ENCODE results near the gene SMOC2. TPM values are rescaled to one million over a fixed set of nuclear protein-coding genes. Genes with fewer than 3 reads are reported as not detected.

Gene SMOC2
- total and polyA plus RNA-seq, 2 of the 4 experiments (the other 2 are of a cell fraction): not detected

DNA sequence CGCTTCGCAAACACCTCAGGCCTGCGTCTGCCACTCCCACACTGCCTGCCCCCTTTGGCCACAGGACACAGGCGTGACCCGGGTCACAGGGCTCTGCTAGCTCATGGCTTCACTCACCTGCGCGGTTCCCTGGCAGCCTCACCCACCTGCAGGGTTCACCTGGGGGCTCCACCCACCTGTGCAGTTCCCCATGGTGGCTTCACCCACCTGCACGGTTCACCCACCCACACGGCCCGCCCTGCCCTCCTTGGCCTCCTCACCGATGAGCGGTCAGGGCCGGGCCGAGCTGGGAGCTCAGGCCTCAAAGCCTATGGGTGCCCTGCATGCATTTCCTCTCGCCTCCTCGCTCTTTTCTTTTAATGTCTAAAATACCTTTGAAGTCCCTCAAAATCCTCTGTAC, 54.7 kb downstream of the SMOC2 start:
- H2BK120ac ChIP-seq (ENCODE audit: low read depth, low read length): no peak overlapping the region
- DNase-seq (no peak), ATAC-seq (ENCODE audit: low read depth) (no peak)
- WGBS, 2 experiments (ENCODE audit: extremely low coverage in 2 of 2, insufficient read length in 1 of 2): 49% methylated on average over 8 of the region's 16 CpGs; no CpG with 5 or more reads in 1 of the 2 experiments
- no TSS peak for BruUV-seq (replicated peaks)
- H2AFZ ChIP-seq (replicated peaks; ENCODE audit: low read length, poor library complexity): no peak overlapping the region
- dilution Hi-C loops (cut with HindIII; ENCODE audit: low sequenced_read_pairs, unreplicated experiment) (no loop called here), intact Hi-C loops (cut with micrococcal nuclease) (no loop called here), in situ Hi-C loops (cut with MboI; ENCODE audit: low sequenced_read_pairs) (no loop called here)
- no peaks in the 10 kb centered on the region for H3K4me1 ChIP-seq (ENCODE audit: control insufficient read depth, insufficient read depth, low read length)
- no peak overlapping the region for H3K23ac ChIP-seq (ENCODE audit: low read depth, low read length)
- H3K14ac ChIP-seq (replicated peaks; ENCODE audit: low read depth, low read length): no peak overlapping the region
- H3K4me3 ChIP-seq (ENCODE audit: insufficient read depth, low read depth, low read length): no peak overlapping the region
- no peak overlapping the region for H2AK5ac ChIP-seq (ENCODE audit: low read depth, low read length)
- H2BK20ac ChIP-seq (ENCODE audit: low read depth, low read length): no peak overlapping the region
- CTCF ChIA-PET: no interaction called here
- no peak overlapping the region for H3K9ac ChIP-seq (ENCODE audit: low read depth, low read length)
- no peaks in the 10 kb centered on the region for H4K20me1 ChIP-seq (ENCODE audit: insufficient read depth, low read length)
- H3K4ac ChIP-seq (ENCODE audit: low read depth, low read length): no peak overlapping the region
- H3K56ac ChIP-seq (ENCODE audit: extremely low read depth, insufficient read depth, low read length): no peak overlapping the region
- TF ChIP-seq RFX5 (IDR thresholded peaks at IDR 0.05; ENCODE audit: low read depth, low read length) (no peak), MXI1 (IDR thresholded peaks at IDR 0.05; ENCODE audit: borderline replicate concordance, low read depth, low read length) (no peak), RAD21 (IDR thresholded peaks at IDR 0.05; ENCODE audit: low read length) (no peak), CEBPB (IDR thresholded peaks at IDR 0.05; ENCODE audit: low read depth, low read length) (no peak), RCOR1 (IDR thresholded peaks at IDR 0.05; ENCODE audit: insufficient replicate concordance, low read length) (no peak), BHLHE40 (IDR thresholded peaks at IDR 0.05; ENCODE audit: low read depth, low read length) (no peak), SMC3 (IDR thresholded peaks at IDR 0.05; ENCODE audit: low read depth, low read length) (no peak), POLR2A (IDR thresholded peaks at IDR 0.05; ENCODE audit: low read depth, low read length) (no peak), MAFK (IDR thresholded peaks at IDR 0.05; ENCODE audit: low read depth, low read length) (no peak), NFE2L2 (IDR thresholded peaks at IDR 0.05; ENCODE audit: low read depth, low read length) (no peak), MAZ (IDR thresholded peaks at IDR 0.05; ENCODE audit: borderline replicate concordance, low read depth, low read length) (no peak), CHD1 (IDR thresholded peaks at IDR 0.05; ENCODE audit: low read depth, low read length) (no peak), FOS (IDR thresholded peaks at IDR 0.05; ENCODE audit: low read depth, low read length) (no peak)
- TF ChIP-seq, protein P1, sequence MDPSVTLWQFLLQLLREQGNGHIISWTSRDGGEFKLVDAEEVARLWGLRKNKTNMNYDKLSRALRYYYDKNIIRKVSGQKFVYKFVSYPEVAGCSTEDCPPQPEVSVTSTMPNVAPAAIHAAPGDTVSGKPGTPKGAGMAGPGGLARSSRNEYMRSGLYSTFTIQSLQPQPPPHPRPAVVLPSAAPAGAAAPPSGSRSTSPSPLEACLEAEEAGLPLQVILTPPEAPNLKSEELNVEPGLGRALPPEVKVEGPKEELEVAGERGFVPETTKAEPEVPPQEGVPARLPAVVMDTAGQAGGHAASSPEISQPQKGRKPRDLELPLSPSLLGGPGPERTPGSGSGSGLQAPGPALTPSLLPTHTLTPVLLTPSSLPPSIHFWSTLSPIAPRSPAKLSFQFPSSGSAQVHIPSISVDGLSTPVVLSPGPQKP (IDR thresholded peaks at IDR 0.05; ENCODE audit: borderline replicate concordance, low read depth, low read length): no peak
- TF ChIP-seq, protein P2, sequence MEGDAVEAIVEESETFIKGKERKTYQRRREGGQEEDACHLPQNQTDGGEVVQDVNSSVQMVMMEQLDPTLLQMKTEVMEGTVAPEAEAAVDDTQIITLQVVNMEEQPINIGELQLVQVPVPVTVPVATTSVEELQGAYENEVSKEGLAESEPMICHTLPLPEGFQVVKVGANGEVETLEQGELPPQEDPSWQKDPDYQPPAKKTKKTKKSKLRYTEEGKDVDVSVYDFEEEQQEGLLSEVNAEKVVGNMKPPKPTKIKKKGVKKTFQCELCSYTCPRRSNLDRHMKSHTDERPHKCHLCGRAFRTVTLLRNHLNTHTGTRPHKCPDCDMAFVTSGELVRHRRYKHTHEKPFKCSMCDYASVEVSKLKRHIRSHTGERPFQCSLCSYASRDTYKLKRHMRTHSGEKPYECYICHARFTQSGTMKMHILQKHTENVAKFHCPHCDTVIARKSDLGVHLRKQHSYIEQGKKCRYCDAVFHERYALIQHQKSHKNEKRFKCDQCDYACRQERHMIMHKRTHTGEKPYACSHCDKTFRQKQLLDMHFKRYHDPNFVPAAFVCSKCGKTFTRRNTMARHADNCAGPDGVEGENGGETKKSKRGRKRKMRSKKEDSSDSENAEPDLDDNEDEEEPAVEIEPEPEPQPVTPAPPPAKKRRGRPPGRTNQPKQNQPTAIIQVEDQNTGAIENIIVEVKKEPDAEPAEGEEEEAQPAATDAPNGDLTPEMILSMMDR (conservative IDR thresholded peaks at IDR 0.05; ENCODE audit: low read depth, low read length): no peak
- TF ChIP-seq, protein P3, sequence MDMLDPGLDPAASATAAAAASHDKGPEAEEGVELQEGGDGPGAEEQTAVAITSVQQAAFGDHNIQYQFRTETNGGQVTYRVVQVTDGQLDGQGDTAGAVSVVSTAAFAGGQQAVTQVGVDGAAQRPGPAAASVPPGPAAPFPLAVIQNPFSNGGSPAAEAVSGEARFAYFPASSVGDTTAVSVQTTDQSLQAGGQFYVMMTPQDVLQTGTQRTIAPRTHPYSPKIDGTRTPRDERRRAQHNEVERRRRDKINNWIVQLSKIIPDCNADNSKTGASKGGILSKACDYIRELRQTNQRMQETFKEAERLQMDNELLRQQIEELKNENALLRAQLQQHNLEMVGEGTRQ (IDR thresholded peaks at IDR 0.05; ENCODE audit: low read depth, low read length): no peak
- H4K5ac ChIP-seq (ENCODE audit: low read depth, low read length): no peak overlapping the region
- peaks cover 38% of the 10 kb centered on the region for H3K9me3 ChIP-seq (ENCODE audit: control insufficient read depth, insufficient read depth, low read length)
- H2AK9ac ChIP-seq (replicated peaks; ENCODE audit: low read depth, low read length, poor library complexity): no peak overlapping the region
- no peaks in the 10 kb centered on the region for H3K79me1 ChIP-seq (ENCODE audit: low read depth in 1 of 2, low read length in 2 of 2)
- no peak overlapping the region for H4K91ac ChIP-seq (ENCODE audit: insufficient read depth, low read depth, low read length)
- H3K9me1 ChIP-seq (ENCODE audit: insufficient read depth, low read length): no peaks in the 10 kb centered on the region
- POLR2A ChIA-PET (ENCODE audit: unreplicated experiment): no interaction called here
- no peak overlapping the region for H4K8ac ChIP-seq (ENCODE audit: low read depth in 2 of 2, low read length in 2 of 2)
- no peak overlapping the region for H2BK5ac ChIP-seq (ENCODE audit: low read depth, low read length, poor library complexity, severe bottlenecking)
- no peaks in the 10 kb centered on the region for H3K36me3 ChIP-seq (ENCODE audit: control insufficient read depth, insufficient read depth, low read length)
- H3K4me2 ChIP-seq (ENCODE audit: low read depth, low read length): no peak overlapping the region
- H3K27ac ChIP-seq (ENCODE audit: insufficient read depth, low read length): no peak overlapping the region
- no peaks in the 10 kb centered on the region for H3K27me3 ChIP-seq (ENCODE audit: control insufficient read depth, insufficient read depth, low read length)
- no peak overlapping the region for H2BK15ac ChIP-seq (ENCODE audit: low read depth, low read length)
- no peak overlapping the region for H3K18ac ChIP-seq (ENCODE audit: low read depth, low read length)

Measured in IMR-90 (cell line).